Breast epithelium (tissue), 3 donors: ENCODE data around the gene NR2F2.

Experiments
- CTCF ChIP-seq, 3 donors: fragments of 450-650 bp; IDR thresholded peaks; one replicate each; pipeline ENCODE4 v1.5.1; 2016 to 2017; ENCODE audit warnings: antibody characterized with exemption in 3 of 3, mild to moderate bottlenecking in 3 of 3, moderate library complexity in 3 of 3
- POLR2A ChIP-seq: fragments of 450-650 bp; IDR thresholded peaks from one replicate; pipeline ENCODE4 v1.6.1; 2016; ENCODE audit warnings: antibody characterized with exemption, mild to moderate bottlenecking, moderate library complexity

GRCh38 chr15:96374499-96374898 is 44.0 kb downstream of the NR2F2 start:
- no peak for TF ChIP-seq CTCF (IDR thresholded peaks at IDR 0.05)
- no peak for TF ChIP-seq POLR2A
